GM23248 (cell line): ENCODE results near the gene SLC28A3.

Source experiments
- EZH2 ChIP-seq: fragments of 200-600 bp; sonication (generic); IDR thresholded peaks from 2 replicates; pipeline ENCODE4 v1.6.1; 2018; ENCODE audit warnings: antibody characterized with exemption, mild to moderate bottlenecking; ENCODE audit not compliant: insufficient read depth, poor library complexity, severe bottlenecking
- EZH2phosphoT487 ChIP-seq: fragments of 200-600 bp; sonication (generic); IDR thresholded peaks from 2 replicates; pipeline ENCODE4 v1.6.1; 2018; ENCODE audit warnings: antibody characterized with exemption, moderate library complexity, mild to moderate bottlenecking, low read depth; ENCODE audit not compliant: insufficient read depth

GRCh38 chr9:84230355-84231145, 110.0 kb downstream of the SLC28A3 start:
- TF ChIP-seq EZH2 (no peak), EZH2phosphoT487 (no peak)
